GM23338 (cell line): ENCODE results near the gene KIAA1586. TPM values are rescaled to one million over a fixed set of nuclear protein-coding genes. Genes with fewer than 3 reads are reported as not detected.

Source experiments
- ATAC-seq: fragments of 200-7000 bp; cut with Tn5 transposase; 3 replicates; pipeline ENCODE4 v1.9.1; 2020
- DNase-seq: peaks from one replicate; pipeline ENCODE4 v3.0.0-alpha.2; 2015; ENCODE audit warnings: low spot score
- H2AFZ ChIP-seq: fragments of 200-600 bp; sonication (generic); 2 replicates; pipeline ENCODE4 v1.8.0; 2016; ENCODE audit warnings: antibody characterized with exemption, mild to moderate bottlenecking, moderate library complexity
- H3F3A ChIP-seq: fragments of 200-600 bp; sonication (generic); replicated peaks from 2 replicates; pipeline ENCODE4 v1.8.0; 2017; ENCODE audit warnings: antibody characterized with exemption, mixed run types, low read depth
- H3K27ac ChIP-seq: fragments of 200-600 bp; sonication (generic); 2 replicates; pipeline ENCODE4 v1.6.1; 2016; ENCODE audit warnings: low read depth
- H3K27me3 ChIP-seq: fragments of 200-600 bp; sonication (generic); 2 replicates; pipeline ENCODE4 v1.8.0; 2016; ENCODE audit warnings: mild to moderate bottlenecking, mixed run types, moderate library complexity; ENCODE audit not compliant: insufficient read depth
- H3K36me3 ChIP-seq: fragments of 200-600 bp; sonication (generic); 2 replicates; pipeline ENCODE4 v1.8.0; 2016; ENCODE audit warnings: mild to moderate bottlenecking; ENCODE audit not compliant: insufficient read depth
- H3K4me1 ChIP-seq: fragments of 200-600 bp; sonication (generic); 2 replicates; pipeline ENCODE4 v1.8.0; 2016; ENCODE audit warnings: mild to moderate bottlenecking, moderate library complexity; ENCODE audit not compliant: insufficient read depth
- H3K4me2 ChIP-seq: fragments of 200-600 bp; sonication (generic); 2 replicates; pipeline ENCODE4 v1.7.1; 2017; ENCODE audit warnings: mixed run types
- H3K4me3 ChIP-seq: fragments of 200-600 bp; sonication (generic); 2 replicates; pipeline ENCODE4 v1.6.1; 2016; ENCODE audit warnings: mixed run types
- H3K79me2 ChIP-seq: fragments of 200-600 bp; sonication (generic); replicated peaks from 2 replicates; pipeline ENCODE4 v1.8.0; 2017; ENCODE audit warnings: mild to moderate bottlenecking; ENCODE audit not compliant: insufficient read depth
- H3K9me2 ChIP-seq: fragments of 200-600 bp; sonication (generic); 2 replicates; pipeline ENCODE4 v1.8.0; 2017; ENCODE audit not compliant: insufficient read depth
- H4K20me1 ChIP-seq: fragments of 200-600 bp; sonication (generic); replicated peaks from 2 replicates; pipeline ENCODE4 v1.8.0; 2017; ENCODE audit warnings: mild to moderate bottlenecking; ENCODE audit not compliant: insufficient read depth
- H3K27ac Mint-ChIP-seq: 2 replicates; pipeline ENCODE4 v1.8.0; 2020; ENCODE audit warnings: inconsistent platforms, mild to moderate bottlenecking, moderate library complexity, mixed read lengths
- H3K27me3 Mint-ChIP-seq: 3 replicates; pipeline ENCODE4 v1.8.0; 2022; ENCODE audit warnings: low read depth, mild to moderate bottlenecking, moderate library complexity, mixed read lengths, inconsistent platforms; ENCODE audit not compliant: insufficient read depth, poor library complexity
- H3K36me3 Mint-ChIP-seq: 3 replicates; pipeline ENCODE4 v1.8.0; 2021; ENCODE audit warnings: low read depth, mild to moderate bottlenecking, inconsistent platforms, moderate library complexity, mixed read lengths
- H3K4me1 Mint-ChIP-seq: 3 replicates; pipeline ENCODE4 v1.8.0; 2020; ENCODE audit warnings: mild to moderate bottlenecking, inconsistent platforms, mixed read lengths
- H3K4me3 Mint-ChIP-seq: 3 replicates; pipeline ENCODE4 v1.8.0; 2021; ENCODE audit warnings: moderate library complexity, mild to moderate bottlenecking, inconsistent platforms, mixed read lengths
- H3K9me3 Mint-ChIP-seq: 3 replicates; pipeline ENCODE4 v1.8.0; 2020; ENCODE audit warnings: moderate library complexity, mild to moderate bottlenecking, inconsistent platforms, mixed read lengths
- CREB1 ChIP-seq: fragments of 250-450 bp; sonication (Bioruptor Pico); IDR thresholded peaks from 2 replicates; pipeline ENCODE4 v1.5.0; 2020; ENCODE audit warnings: low read depth, mild to moderate bottlenecking, moderate library complexity
- CTCF ChIP-seq, 2 experiments: fragments of 200-600 bp in 1 of 2; sonication (generic) in 1 of 2; conservative IDR thresholded peaks; 2 replicates each; pipeline versions ENCODE4 v1.5.1 to v1.6.1; 2016 to 2017; ENCODE audit warnings: antibody characterized with exemption in 2 of 2, low read depth in 2 of 2, mild to moderate bottlenecking in 2 of 2, moderate library complexity in 1 of 2
- ETS1 ChIP-seq: IDR thresholded peaks from 2 replicates; pipeline ENCODE4 v1.6.1; 2016; ENCODE audit warnings: antibody characterized with exemption
- EZH2 ChIP-seq: fragments of 200-600 bp; sonication (generic); IDR thresholded peaks from one replicate; pipeline ENCODE4 v1.8.0; 2017; ENCODE audit warnings: antibody characterized with exemption, mild to moderate bottlenecking, low read depth; ENCODE audit not compliant: unreplicated experiment
- EZH2phosphoT487 ChIP-seq: fragments of 200-600 bp; sonication (generic); IDR thresholded peaks from one replicate; pipeline ENCODE4 v1.8.1; 2018; ENCODE audit warnings: antibody characterized with exemption; ENCODE audit not compliant: unreplicated experiment
- JUNB ChIP-seq: IDR thresholded peaks from one replicate; pipeline ENCODE4 v1.6.1; 2016; ENCODE audit warnings: antibody characterized with exemption; ENCODE audit not compliant: unreplicated experiment
- NANOG ChIP-seq: IDR thresholded peaks from 2 replicates; pipeline ENCODE4 v1.6.1; 2016; ENCODE audit warnings: antibody characterized with exemption, borderline replicate concordance
- POLR2AphosphoS5 ChIP-seq: IDR thresholded peaks from 2 replicates; pipeline ENCODE4 v1.6.1; 2016; ENCODE audit warnings: antibody characterized with exemption, low read depth
- REST ChIP-seq: IDR thresholded peaks from one replicate; pipeline ENCODE4 v1.6.1; 2018; ENCODE audit warnings: antibody characterized with exemption; ENCODE audit not compliant: unreplicated experiment
- STAT1 ChIP-seq: IDR thresholded peaks from one replicate; pipeline ENCODE4 v1.6.1; 2016; ENCODE audit warnings: antibody characterized with exemption; ENCODE audit not compliant: unreplicated experiment
- ZNF114 ChIP-seq: fragments of 250-450 bp; sonication (Bioruptor Pico); IDR thresholded peaks from 2 replicates; pipeline ENCODE4 v1.5.0; 2020; ENCODE audit warnings: mild to moderate bottlenecking, moderate library complexity
- ZNF331 ChIP-seq: fragments of 250-450 bp; sonication (Bioruptor Pico); IDR thresholded peaks from 2 replicates; pipeline ENCODE4 v1.5.0; 2020; ENCODE audit warnings: low read depth, mild to moderate bottlenecking, moderate library complexity
- ZNF462 ChIP-seq: fragments of 250-450 bp; sonication (Bioruptor Pico); IDR thresholded peaks from 2 replicates; pipeline ENCODE4 v1.5.0; 2020; ENCODE audit warnings: mild to moderate bottlenecking, moderate library complexity
- polyA plus RNA-seq: library from polyadenylated mRNA; unstranded; fragments of >200 nt; fragmentation: Nextera tagmentation; extraction: Ambion mirVana; gene quantifications from 2 replicates; pipeline ENCODE4 v1.2.1, GENCODE V29; 2016
- total RNA-seq: library from RNA; depleted of rRNA; stranded (reverse); fragments of >200 nt; shearing (Covaris generic); gene quantifications from 2 replicates; pipeline ENCODE4 v1.2.3, GENCODE V29; 2014

The KIAA1586 gene
- total and polyA plus RNA-seq, 2 experiments from 2014 or later, result 24.0 to 37.7 TPM

- H3K36me3 ChIP-seq, result no peaks in the 10 kb centered on the region
- no peak overlapping the region for H3K27ac ChIP-seq
- H3K4me2 ChIP-seq, result no peak overlapping the region
- H3K4me3 ChIP-seq, result no peak overlapping the region
- H3K9me2 ChIP-seq, result no peaks in the 10 kb centered on the region
- no peak for ATAC-seq
- no peaks in the 10 kb centered on the region for H3F3A ChIP-seq
- TF ChIP-seq ZNF114 (CRISPR knock-in tag) (no peak), ZNF331 (no peak), POLR2AphosphoS5 (no peak), REST (no peak), ETS1 (no peak), STAT1 (no peak), EZH2phosphoT487 (no peak), EZH2 (no peak), NANOG (no peak), CREB1 (CRISPR knock-in tag) (no peak), CTCF (conservative IDR thresholded peaks at IDR 0.05; ENCODE audit: low read depth in 2 of 2) (no peak), ZNF462 (no peak), JUNB (no peak)
- Mint-ChIP-seq H3K27me3 (peaks cover 14% of the 10 kb centered on the region), H3K36me3 (peaks cover 7% of the 10 kb centered on the region; the same call in 1 of the 3 replicates), H3K4me3 (no peak overlapping the region), H3K27ac (no peak overlapping the region), H3K9me3 (peaks cover 10% of the 10 kb centered on the region; the same call in 2 of the 3 replicates), H3K4me1 (peaks cover 53% of the 10 kb centered on the region)
- H3K79me2 ChIP-seq, result no peaks in the 10 kb centered on the region
- H3K4me1 ChIP-seq, result peaks cover 31% of the 10 kb centered on the region; the same call in 1 of the 2 replicates
- H2AFZ ChIP-seq, result no peak overlapping the region
- H3K27me3 ChIP-seq, result no peaks in the 10 kb centered on the region
- no peak for DNase-seq
- H4K20me1 ChIP-seq, result no peaks in the 10 kb centered on the region
Measured at GRCh38 chr6:57027301-57027700, 19.2 kb upstream of the KIAA1586 start.
